ENCODE results near the gene DNM3. TPM values are rescaled to one million over a fixed set of nuclear protein-coding genes. Genes with fewer than 3 reads are reported as not detected.

Gene DNM3
- total and polyA plus RNA-seq, 10 of the 15 experiments (the other 5 are each of a cell fraction or from before 2014, with no cell fraction given) = 0.03 to 1.5 (median 0.08) TPM; not detected in 3

DNA sequence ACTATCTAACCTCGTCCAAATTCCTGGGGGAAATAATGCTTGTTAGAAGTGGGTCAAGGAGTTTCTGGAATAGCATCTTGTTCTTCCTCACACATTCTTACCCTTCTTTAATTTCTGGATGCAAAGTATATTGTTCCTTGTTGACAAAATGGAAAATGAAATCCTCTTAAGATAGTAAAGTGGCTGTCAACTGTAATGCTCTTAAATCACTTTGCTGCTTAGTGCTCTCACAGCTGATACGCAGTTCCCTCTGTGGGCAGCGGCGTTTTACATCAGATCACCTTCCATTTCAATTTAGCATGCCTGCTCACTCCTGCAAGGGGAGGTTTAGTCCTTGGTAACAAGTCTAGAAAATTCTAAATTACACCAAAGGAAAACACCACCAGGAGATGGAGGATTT, 113.1 kb downstream of the DNM3 start:
- DNase-seq (ENCODE audit: low read depth, low spot score) = no peak
- Histone ChIP-seq H3K27me3 (replicated peaks in 1 of 2; ENCODE audit: control insufficient read depth in 2 of 2, insufficient read depth in 2 of 2, low read length in 1 of 2) (no peaks in the 10 kb centered on the region; a peak in 2 of 4 replicates), H3K4me1 (ENCODE audit: control insufficient read depth, insufficient read depth, low read length) (no peaks in the 10 kb centered on the region), H3K4me2 (ENCODE audit: control insufficient read depth, insufficient read depth) (no peak overlapping the region), H3K27ac (ENCODE audit: control insufficient read depth, insufficient read depth) (no peak overlapping the region), H3K4me3 (no peak overlapping the region), H3K36me3 (ENCODE audit: control insufficient read depth in 2 of 2, insufficient read depth in 2 of 2, low read length in 1 of 2) (no peaks in the 10 kb centered on the region), H3K9ac (ENCODE audit: control insufficient read depth, insufficient read depth, low read length) (no peak overlapping the region), H3K79me2 (ENCODE audit: control insufficient read depth, insufficient read depth, low read length) (no peaks in the 10 kb centered on the region), H3K9me3 (replicated peaks; ENCODE audit: control insufficient read depth, insufficient read depth, low read length) (no peaks in the 10 kb centered on the region), H2AFZ (ENCODE audit: control insufficient read depth, low read depth, low read length) (no peak overlapping the region), H4K20me1 (ENCODE audit: control insufficient read depth, insufficient read depth) (no peaks in the 10 kb centered on the region)
- intact Hi-C loops (cut with micrococcal nuclease; ENCODE audit: unreplicated experiment) (no loop called here), in situ Hi-C loops (cut with MboI) (no loop called here)
- CTCF ChIA-PET = interaction anchor here (1.8 kb wide), 1 partner anchor 32 kb away, joined by 4 read pairs; no protein-coding TSS in a partner anchor
- BruUV-seq (replicated peaks) = no TSS peak
- RAD21 ChIA-PET (ENCODE audit: unreplicated experiment) = no interaction called here
- ATAC-seq = no peak
- no peak for FAIRE-seq
- SMC1A ChIA-PET (ENCODE audit: uncharacterized antibody, unreplicated experiment) = no interaction called here
- POLR2A ChIA-PET = no interaction called here
- WGBS (ENCODE audit: insufficient coverage, insufficient replicate concordance, low lambda C conversion rate, missing lambda C conversion rate) = 41% methylated on average over 4 of the region's 4 CpGs
- TF ChIP-seq, protein P1, sequence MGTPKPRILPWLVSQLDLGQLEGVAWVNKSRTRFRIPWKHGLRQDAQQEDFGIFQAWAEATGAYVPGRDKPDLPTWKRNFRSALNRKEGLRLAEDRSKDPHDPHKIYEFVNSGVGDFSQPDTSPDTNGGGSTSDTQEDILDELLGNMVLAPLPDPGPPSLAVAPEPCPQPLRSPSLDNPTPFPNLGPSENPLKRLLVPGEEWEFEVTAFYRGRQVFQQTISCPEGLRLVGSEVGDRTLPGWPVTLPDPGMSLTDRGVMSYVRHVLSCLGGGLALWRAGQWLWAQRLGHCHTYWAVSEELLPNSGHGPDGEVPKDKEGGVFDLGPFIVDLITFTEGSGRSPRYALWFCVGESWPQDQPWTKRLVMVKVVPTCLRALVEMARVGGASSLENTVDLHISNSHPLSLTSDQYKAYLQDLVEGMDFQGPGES (IDR thresholded peaks at IDR 0.05) = no peak
- TF ChIP-seq TCF3 (IDR thresholded peaks at IDR 0.05; ENCODE audit: borderline replicate concordance, insufficient read depth, low read depth, low read length) (no peak), CEBPB (IDR thresholded peaks at IDR 0.05; ENCODE audit: borderline replicate concordance in 1 of 2, low read depth in 2 of 2, low read length in 2 of 2) (no peak), IKZF1 (conservative IDR thresholded peaks at IDR 0.05) (no peak), NFIC (IDR thresholded peaks at IDR 0.05; ENCODE audit: low read depth, low read length) (no peak), ZZZ3 (IDR thresholded peaks at IDR 0.05; ENCODE audit: control insufficient read depth, insufficient read length, low read depth) (no peak), TCF7 (IDR thresholded peaks at IDR 0.05; ENCODE audit: borderline replicate concordance) (no peak), SRF (IDR thresholded peaks at IDR 0.05; ENCODE audit: low read depth in 2 of 2, low read length in 2 of 2) (no peak), CHD1 (IDR thresholded peaks at IDR 0.05; ENCODE audit: low read depth, low read length) (no peak), ZNF384 (IDR thresholded peaks at IDR 0.05; ENCODE audit: borderline replicate concordance, low read depth, low read length) (no peak)
- TF ChIP-seq, protein P2, sequence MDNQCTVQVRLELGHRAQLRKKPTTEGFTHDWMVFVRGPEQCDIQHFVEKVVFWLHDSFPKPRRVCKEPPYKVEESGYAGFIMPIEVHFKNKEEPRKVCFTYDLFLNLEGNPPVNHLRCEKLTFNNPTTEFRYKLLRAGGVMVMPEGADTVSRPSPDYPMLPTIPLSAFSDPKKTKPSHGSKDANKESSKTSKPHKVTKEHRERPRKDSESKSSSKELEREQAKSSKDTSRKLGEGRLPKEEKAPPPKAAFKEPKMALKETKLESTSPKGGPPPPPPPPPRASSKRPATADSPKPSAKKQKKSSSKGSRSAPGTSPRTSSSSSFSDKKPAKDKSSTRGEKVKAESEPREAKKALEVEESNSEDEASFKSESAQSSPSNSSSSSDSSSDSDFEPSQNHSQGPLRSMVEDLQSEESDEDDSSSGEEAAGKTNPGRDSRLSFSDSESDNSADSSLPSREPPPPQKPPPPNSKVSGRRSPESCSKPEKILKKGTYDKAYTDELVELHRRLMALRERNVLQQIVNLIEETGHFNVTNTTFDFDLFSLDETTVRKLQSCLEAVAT (IDR thresholded peaks at IDR 0.05) = no peak
- TF ChIP-seq, protein P3, sequence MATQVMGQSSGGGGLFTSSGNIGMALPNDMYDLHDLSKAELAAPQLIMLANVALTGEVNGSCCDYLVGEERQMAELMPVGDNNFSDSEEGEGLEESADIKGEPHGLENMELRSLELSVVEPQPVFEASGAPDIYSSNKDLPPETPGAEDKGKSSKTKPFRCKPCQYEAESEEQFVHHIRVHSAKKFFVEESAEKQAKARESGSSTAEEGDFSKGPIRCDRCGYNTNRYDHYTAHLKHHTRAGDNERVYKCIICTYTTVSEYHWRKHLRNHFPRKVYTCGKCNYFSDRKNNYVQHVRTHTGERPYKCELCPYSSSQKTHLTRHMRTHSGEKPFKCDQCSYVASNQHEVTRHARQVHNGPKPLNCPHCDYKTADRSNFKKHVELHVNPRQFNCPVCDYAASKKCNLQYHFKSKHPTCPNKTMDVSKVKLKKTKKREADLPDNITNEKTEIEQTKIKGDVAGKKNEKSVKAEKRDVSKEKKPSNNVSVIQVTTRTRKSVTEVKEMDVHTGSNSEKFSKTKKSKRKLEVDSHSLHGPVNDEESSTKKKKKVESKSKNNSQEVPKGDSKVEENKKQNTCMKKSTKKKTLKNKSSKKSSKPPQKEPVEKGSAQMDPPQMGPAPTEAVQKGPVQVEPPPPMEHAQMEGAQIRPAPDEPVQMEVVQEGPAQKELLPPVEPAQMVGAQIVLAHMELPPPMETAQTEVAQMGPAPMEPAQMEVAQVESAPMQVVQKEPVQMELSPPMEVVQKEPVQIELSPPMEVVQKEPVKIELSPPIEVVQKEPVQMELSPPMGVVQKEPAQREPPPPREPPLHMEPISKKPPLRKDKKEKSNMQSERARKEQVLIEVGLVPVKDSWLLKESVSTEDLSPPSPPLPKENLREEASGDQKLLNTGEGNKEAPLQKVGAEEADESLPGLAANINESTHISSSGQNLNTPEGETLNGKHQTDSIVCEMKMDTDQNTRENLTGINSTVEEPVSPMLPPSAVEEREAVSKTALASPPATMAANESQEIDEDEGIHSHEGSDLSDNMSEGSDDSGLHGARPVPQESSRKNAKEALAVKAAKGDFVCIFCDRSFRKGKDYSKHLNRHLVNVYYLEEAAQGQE (IDR thresholded peaks at IDR 0.05; ENCODE audit: low read depth, low read length) = no peak
- TF ChIP-seq, protein P4, sequence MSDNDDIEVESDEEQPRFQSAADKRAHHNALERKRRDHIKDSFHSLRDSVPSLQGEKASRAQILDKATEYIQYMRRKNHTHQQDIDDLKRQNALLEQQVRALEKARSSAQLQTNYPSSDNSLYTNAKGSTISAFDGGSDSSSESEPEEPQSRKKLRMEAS (IDR thresholded peaks at IDR 0.05; ENCODE audit: low read depth, low read length) = no peak
- TF ChIP-seq, protein P5, sequence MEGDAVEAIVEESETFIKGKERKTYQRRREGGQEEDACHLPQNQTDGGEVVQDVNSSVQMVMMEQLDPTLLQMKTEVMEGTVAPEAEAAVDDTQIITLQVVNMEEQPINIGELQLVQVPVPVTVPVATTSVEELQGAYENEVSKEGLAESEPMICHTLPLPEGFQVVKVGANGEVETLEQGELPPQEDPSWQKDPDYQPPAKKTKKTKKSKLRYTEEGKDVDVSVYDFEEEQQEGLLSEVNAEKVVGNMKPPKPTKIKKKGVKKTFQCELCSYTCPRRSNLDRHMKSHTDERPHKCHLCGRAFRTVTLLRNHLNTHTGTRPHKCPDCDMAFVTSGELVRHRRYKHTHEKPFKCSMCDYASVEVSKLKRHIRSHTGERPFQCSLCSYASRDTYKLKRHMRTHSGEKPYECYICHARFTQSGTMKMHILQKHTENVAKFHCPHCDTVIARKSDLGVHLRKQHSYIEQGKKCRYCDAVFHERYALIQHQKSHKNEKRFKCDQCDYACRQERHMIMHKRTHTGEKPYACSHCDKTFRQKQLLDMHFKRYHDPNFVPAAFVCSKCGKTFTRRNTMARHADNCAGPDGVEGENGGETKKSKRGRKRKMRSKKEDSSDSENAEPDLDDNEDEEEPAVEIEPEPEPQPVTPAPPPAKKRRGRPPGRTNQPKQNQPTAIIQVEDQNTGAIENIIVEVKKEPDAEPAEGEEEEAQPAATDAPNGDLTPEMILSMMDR (IDR thresholded peaks at IDR 0.05 in 2 of 3, conservative IDR thresholded peaks at IDR 0.05 in 1 of 3; ENCODE audit: control insufficient read depth in 2 of 3, extremely low read depth in 1 of 3, insufficient read depth in 1 of 3, low read depth in 3 of 3, low read length in 3 of 3) = no peak

Data from GM12878 (cell line).